Measurements from ENCODE around the gene MUC4.
A peak's percentile ranks its signal among the peaks of the same experiment; 100 is the strongest.
"Not testable (repeated sequence)": the region's sequence is repeated elsewhere in the genome, so short reads cannot be mapped to it uniquely, and the experiment has no call there.

The MUC4 gene

GRCh38 chr3:195809796-195810454, 1.8 kb downstream of the MUC4 start:
- H3K4me3 ChIP-seq (replicated peaks in 1 of 2; ENCODE audit: low read depth in 2 of 2, low read length in 2 of 2): no peak overlapping the region
- TF ChIP-seq CTCF (IDR thresholded peaks at IDR 0.05; ENCODE audit: low read depth, low read length): no peak
- DNase-seq (ENCODE audit: low read depth in 2 of 2): peak in 1 of 2 donors; percentile 26

GRCh38 chr3:195809291-195809785, 2.4 kb downstream of the MUC4 start:
- H3K4me3 ChIP-seq (replicated peaks in 1 of 2; ENCODE audit: low read depth in 2 of 2, low read length in 2 of 2): no peak overlapping the region
- no peak for TF ChIP-seq CTCF (IDR thresholded peaks at IDR 0.05; ENCODE audit: low read depth, low read length)
- no peak for DNase-seq (ENCODE audit: low read depth in 2 of 2)

GRCh38 chr3:195808741-195809290, 2.9 kb downstream of the MUC4 start:
- no peak for DNase-seq (ENCODE audit: low read depth in 2 of 2)

GRCh38 chr3:195807681-195808121, 4.0 kb downstream of the MUC4 start:
- H3K4me3 ChIP-seq (replicated peaks in 1 of 2; ENCODE audit: low read depth in 2 of 2, low read length in 2 of 2): no peak overlapping the region
- DNase-seq (ENCODE audit: low read depth in 2 of 2): no peak
- no peak for TF ChIP-seq CTCF (IDR thresholded peaks at IDR 0.05; ENCODE audit: low read depth, low read length)

More at GRCh38 chr3:195808741-195809290, 2.9 kb downstream of the MUC4 start:
- no peak overlapping the region for H3K4me3 ChIP-seq (replicated peaks in 1 of 2; ENCODE audit: low read depth in 2 of 2, low read length in 2 of 2)
- TF ChIP-seq CTCF (IDR thresholded peaks at IDR 0.05; ENCODE audit: low read depth, low read length): no peak

- no peak overlapping the region for H3K4me3 ChIP-seq (replicated peaks in 1 of 2; ENCODE audit: low read depth in 2 of 2, low read length in 2 of 2)
- TF ChIP-seq CTCF (IDR thresholded peaks at IDR 0.05; ENCODE audit: low read depth, low read length): no peak
- no peak for DNase-seq (ENCODE audit: low read depth in 2 of 2)
Observed at GRCh38 chr3:195806916-195807231, 4.9 kb downstream of the MUC4 start.

- DNase-seq (ENCODE audit: low read depth in 2 of 2): peak in 1 of 2 donors; percentile 10
- H3K4me3 ChIP-seq (replicated peaks in 1 of 2; ENCODE audit: low read depth in 2 of 2, low read length in 2 of 2): no peak overlapping the region
- no peak for TF ChIP-seq CTCF (IDR thresholded peaks at IDR 0.05; ENCODE audit: low read depth, low read length)
Observed at GRCh38 chr3:195806211-195806915, 5.4 kb downstream of the MUC4 start.

GRCh38 chr3:195805588-195805987, 6.1 kb downstream of the MUC4 start:
- H3K4me3 ChIP-seq (replicated peaks in 1 of 2; ENCODE audit: low read depth in 2 of 2, low read length in 2 of 2): not testable (repeated sequence)

More at GRCh38 chr3:195805588-195805987, 6.1 kb downstream of the MUC4 start:
- not testable (repeated sequence) for DNase-seq (ENCODE audit: low read depth in 2 of 2)
